IMR-90 (cell line): ENCODE results near the gene KCNMA1.

ENCODE experiments used
- BHLHE40 ChIP-seq: fragments of 150-350 bp; IDR thresholded peaks from 2 replicates; pipeline ENCODE4 v1.6.1; 2016; ENCODE audit warnings: mild to moderate bottlenecking, low read depth, low read length
- CEBPB ChIP-seq: IDR thresholded peaks from 2 replicates; pipeline ENCODE4 v1.6.1; 2012; ENCODE audit warnings: low read depth, low read length, improper control_type of control experiment
- FOS ChIP-seq: fragments of 150-350 bp; IDR thresholded peaks from 2 replicates; pipeline ENCODE4 v1.6.1; 2016; ENCODE audit warnings: low read depth, low read length
- MAFK ChIP-seq: IDR thresholded peaks from 2 replicates; pipeline ENCODE4 v1.6.1; 2012; ENCODE audit warnings: low read depth, low read length, improper control_type of control experiment
- MAZ ChIP-seq: IDR thresholded peaks from 2 replicates; pipeline ENCODE4 v1.6.1; 2012; ENCODE audit warnings: low read depth, mild to moderate bottlenecking, low read length, improper control_type of control experiment, moderate library complexity, borderline replicate concordance
- MXI1 ChIP-seq: IDR thresholded peaks from 2 replicates; pipeline ENCODE4 v1.6.1; 2012; ENCODE audit warnings: low read depth, mild to moderate bottlenecking, low read length, moderate library complexity, borderline replicate concordance
- POLR2A ChIP-seq: IDR thresholded peaks from 2 replicates; pipeline ENCODE4 v1.6.1; 2012; ENCODE audit warnings: mild to moderate bottlenecking, low read depth, low read length
- RAD21 ChIP-seq: IDR thresholded peaks from 2 replicates; pipeline ENCODE4 v1.6.1; 2012; ENCODE audit warnings: low read length, improper control_type of control experiment
- RCOR1 ChIP-seq: IDR thresholded peaks from 2 replicates; pipeline ENCODE4 v1.6.1; 2012; ENCODE audit warnings: mild to moderate bottlenecking, low read length, improper control_type of control experiment; ENCODE audit not compliant: insufficient replicate concordance
- RFX5 ChIP-seq: IDR thresholded peaks from 2 replicates; pipeline ENCODE4 v1.8.0; 2012; ENCODE audit warnings: low read depth, mild to moderate bottlenecking, low read length, moderate library complexity
- SMC3 ChIP-seq: fragments of 150-350 bp; IDR thresholded peaks from 2 replicates; pipeline ENCODE4 v1.6.1; 2016; ENCODE audit warnings: low read depth, mild to moderate bottlenecking, antibody characterized with exemption, low read length, moderate library complexity
- TF ChIP-seq, protein P1 (sequence below): conservative IDR thresholded peaks from 2 replicates; pipeline ENCODE4 v1.5.1; 2012; ENCODE audit warnings: mild to moderate bottlenecking, low read depth, low read length, improper control_type of control experiment
- TF ChIP-seq, protein P2 (sequence below): fragments of 150-350 bp; IDR thresholded peaks from 2 replicates; pipeline ENCODE4 v1.6.1; 2016; ENCODE audit warnings: low read depth, mild to moderate bottlenecking, low read length, moderate library complexity, borderline replicate concordance
- TF ChIP-seq, protein P3 (sequence below): fragments of 150-350 bp; IDR thresholded peaks from 2 replicates; pipeline ENCODE4 v1.6.1; 2017; ENCODE audit warnings: mild to moderate bottlenecking, antibody characterized with exemption, low read length, low read depth

DNA sequence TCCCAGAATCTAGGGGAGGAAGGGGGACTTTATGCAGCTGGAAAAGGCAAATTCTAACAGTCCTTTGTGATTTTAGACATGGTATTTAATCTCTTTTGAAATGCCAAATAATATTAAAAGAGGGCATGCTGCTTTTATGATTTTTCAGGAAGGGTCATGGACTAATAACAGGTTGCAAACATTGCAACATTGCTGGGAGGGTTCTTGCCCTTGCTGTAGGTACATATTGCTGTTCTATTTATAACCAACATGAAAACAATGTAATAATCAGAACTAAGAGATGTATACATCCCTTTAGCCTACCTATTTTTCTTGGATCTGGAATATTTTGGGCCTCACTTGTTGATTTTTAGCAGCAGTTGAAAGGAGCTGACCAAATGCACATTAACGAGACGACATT lies 411.6 kb downstream of the KCNMA1 start:
- TF ChIP-seq, protein P1, sequence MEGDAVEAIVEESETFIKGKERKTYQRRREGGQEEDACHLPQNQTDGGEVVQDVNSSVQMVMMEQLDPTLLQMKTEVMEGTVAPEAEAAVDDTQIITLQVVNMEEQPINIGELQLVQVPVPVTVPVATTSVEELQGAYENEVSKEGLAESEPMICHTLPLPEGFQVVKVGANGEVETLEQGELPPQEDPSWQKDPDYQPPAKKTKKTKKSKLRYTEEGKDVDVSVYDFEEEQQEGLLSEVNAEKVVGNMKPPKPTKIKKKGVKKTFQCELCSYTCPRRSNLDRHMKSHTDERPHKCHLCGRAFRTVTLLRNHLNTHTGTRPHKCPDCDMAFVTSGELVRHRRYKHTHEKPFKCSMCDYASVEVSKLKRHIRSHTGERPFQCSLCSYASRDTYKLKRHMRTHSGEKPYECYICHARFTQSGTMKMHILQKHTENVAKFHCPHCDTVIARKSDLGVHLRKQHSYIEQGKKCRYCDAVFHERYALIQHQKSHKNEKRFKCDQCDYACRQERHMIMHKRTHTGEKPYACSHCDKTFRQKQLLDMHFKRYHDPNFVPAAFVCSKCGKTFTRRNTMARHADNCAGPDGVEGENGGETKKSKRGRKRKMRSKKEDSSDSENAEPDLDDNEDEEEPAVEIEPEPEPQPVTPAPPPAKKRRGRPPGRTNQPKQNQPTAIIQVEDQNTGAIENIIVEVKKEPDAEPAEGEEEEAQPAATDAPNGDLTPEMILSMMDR: no peak
- TF ChIP-seq POLR2A: no peak
- no peak for TF ChIP-seq RAD21
- TF ChIP-seq, protein P2, sequence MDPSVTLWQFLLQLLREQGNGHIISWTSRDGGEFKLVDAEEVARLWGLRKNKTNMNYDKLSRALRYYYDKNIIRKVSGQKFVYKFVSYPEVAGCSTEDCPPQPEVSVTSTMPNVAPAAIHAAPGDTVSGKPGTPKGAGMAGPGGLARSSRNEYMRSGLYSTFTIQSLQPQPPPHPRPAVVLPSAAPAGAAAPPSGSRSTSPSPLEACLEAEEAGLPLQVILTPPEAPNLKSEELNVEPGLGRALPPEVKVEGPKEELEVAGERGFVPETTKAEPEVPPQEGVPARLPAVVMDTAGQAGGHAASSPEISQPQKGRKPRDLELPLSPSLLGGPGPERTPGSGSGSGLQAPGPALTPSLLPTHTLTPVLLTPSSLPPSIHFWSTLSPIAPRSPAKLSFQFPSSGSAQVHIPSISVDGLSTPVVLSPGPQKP: no peak
- TF ChIP-seq, protein P3, sequence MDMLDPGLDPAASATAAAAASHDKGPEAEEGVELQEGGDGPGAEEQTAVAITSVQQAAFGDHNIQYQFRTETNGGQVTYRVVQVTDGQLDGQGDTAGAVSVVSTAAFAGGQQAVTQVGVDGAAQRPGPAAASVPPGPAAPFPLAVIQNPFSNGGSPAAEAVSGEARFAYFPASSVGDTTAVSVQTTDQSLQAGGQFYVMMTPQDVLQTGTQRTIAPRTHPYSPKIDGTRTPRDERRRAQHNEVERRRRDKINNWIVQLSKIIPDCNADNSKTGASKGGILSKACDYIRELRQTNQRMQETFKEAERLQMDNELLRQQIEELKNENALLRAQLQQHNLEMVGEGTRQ: no peak
- no peak for TF ChIP-seq MXI1
- TF ChIP-seq BHLHE40: no peak
- no peak for TF ChIP-seq RFX5
- no peak for TF ChIP-seq RCOR1
- no peak for TF ChIP-seq MAFK
- no peak for TF ChIP-seq FOS
- TF ChIP-seq MAZ: no peak
- TF ChIP-seq CEBPB: no peak
- no peak for TF ChIP-seq SMC3
